HUES64 (cell line): Measurements from ENCODE around the gene PDS5B.

ENCODE experiments used
- H3K27ac ChIP-seq: 2 replicates; pipeline ENCODE4 v1.7.0; 2013; ENCODE audit warnings: low read depth, low read length, inconsistent platforms
- H3K27me3 ChIP-seq: 2 replicates; pipeline ENCODE4 v1.6.1; 2013; ENCODE audit warnings: mild to moderate bottlenecking, low read length; ENCODE audit not compliant: insufficient read depth
- H3K36me3 ChIP-seq: 2 replicates; pipeline ENCODE4 v1.6.1; 2013; ENCODE audit warnings: mild to moderate bottlenecking, low read length; ENCODE audit not compliant: insufficient read depth
- H3K4me1 ChIP-seq: 2 replicates; pipeline ENCODE4 v1.6.1; 2013; ENCODE audit warnings: mild to moderate bottlenecking, low read length, moderate library complexity; ENCODE audit not compliant: insufficient read depth
- H3K4me3 ChIP-seq: 2 replicates; pipeline ENCODE4 v1.5.1; 2013; ENCODE audit warnings: mild to moderate bottlenecking, low read length, moderate library complexity
- H3K9ac ChIP-seq: 2 replicates; pipeline ENCODE4 v1.6.1; 2013; ENCODE audit warnings: mild to moderate bottlenecking, low read depth, low read length
- H3K9me3 ChIP-seq: 2 replicates; pipeline ENCODE4 v1.6.1; 2013; ENCODE audit warnings: low read depth, low read length; ENCODE audit not compliant: insufficient read depth
- WGBS: fragments of 150-250, 120-280 bp; methylation state at CpG from one replicate; pipeline ENCODE4 v1.1.7; 2013; ENCODE audit warnings: missing lambda C conversion rate; 5-methylcytosine and 5-hydroxymethylcytosine counted together

PDS5B gene

DNA sequence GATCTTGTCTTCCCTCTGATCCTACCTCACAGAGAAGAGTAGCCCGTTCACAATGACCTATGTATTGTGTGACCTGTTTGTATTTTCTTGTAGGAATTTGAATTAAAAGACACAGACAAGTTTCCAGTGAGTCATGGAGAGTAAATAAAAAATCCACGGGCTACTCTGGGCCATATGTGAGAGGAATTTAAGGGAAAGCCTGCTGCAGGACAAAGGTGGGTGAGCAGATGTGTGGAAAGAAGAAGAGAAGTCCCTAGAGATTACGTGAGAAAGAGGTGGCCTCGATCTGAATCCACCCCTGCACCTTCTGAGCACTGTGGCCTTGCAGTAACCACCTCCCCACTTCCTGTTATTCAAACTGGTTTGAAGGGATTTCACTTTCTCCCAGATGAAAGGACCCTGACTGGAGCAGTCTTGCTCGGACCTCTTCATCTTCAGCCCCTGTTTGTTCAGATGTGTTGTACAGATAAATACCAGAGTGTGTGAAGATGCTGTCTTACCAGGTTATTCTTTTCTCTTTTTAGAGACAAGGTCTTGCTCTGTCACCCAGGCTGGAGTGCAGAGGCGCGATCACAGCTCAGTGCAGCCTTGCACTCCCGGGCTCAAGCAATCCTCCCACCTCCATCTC lies 205.4 kb downstream of the PDS5B start:
- 85% methylated on average over 8 of the region's 8 CpGs for WGBS
- Histone ChIP-seq H3K27me3 (no peaks in the 10 kb centered on the region), H3K4me1 (no peaks in the 10 kb centered on the region), H3K9ac (no peak overlapping the region), H3K9me3 (no peaks in the 10 kb centered on the region), H3K36me3 (no peaks in the 10 kb centered on the region), H3K4me3 (no peak overlapping the region), H3K27ac (no peak overlapping the region)

DNA sequence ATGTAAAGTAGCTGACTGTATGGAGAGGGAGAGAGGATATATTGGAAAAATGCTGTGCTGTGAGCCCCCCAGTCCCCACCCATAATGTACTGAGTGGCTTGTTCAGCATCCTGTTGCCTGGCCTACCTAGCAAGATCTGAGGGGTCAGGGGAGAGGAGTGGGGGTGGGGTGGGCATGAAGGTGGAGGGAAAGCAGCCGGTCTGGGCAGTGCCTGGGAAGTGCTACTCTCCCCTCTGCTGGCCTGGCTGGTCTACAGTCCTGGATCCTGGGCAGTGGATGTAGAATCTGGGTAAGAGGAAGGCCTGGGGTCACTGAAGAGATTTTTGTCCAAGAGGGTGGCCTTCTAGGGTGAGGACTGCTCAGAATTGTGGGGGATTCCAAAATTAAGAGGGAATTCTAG lies 210.5 kb downstream of the PDS5B start:
- 82% methylated on average over 1 of the region's 1 CpG for WGBS

DNA sequence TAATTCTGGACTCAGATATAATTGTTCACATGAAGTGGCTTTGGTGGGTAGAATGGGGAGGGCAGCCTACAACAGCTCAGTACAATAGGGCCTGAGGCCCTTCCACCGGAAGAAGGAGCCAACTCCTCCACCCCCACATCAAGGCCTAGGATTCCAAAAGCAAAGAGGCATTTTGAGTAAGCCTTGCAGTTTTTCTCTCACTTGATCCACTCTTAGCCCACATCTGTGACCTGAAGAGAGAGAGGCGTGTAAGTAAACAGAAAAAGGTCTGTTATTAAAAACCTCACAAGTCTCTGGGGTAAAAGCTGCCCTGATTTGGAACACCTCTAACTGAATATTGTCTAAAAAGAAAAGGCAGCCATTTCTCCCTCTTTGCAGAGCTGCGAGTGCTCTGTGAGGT lies 215.9 kb downstream of the PDS5B start:
- H3K9ac ChIP-seq, result no peak overlapping the region
- WGBS, result 93% methylated on average over 3 of the region's 3 CpGs
- no peaks in the 10 kb centered on the region for H3K9me3 ChIP-seq
- H3K27ac ChIP-seq, result no peak overlapping the region
- H3K36me3 ChIP-seq, result no peaks in the 10 kb centered on the region
- peaks cover 12% of the 10 kb centered on the region; the same call in 1 of the 2 replicates for H3K4me1 ChIP-seq
- H3K4me3 ChIP-seq, result no peak overlapping the region
- no peaks in the 10 kb centered on the region for H3K27me3 ChIP-seq

More for the DNA sequence above, 210.5 kb downstream of the PDS5B start:
- Histone ChIP-seq H3K9me3 (no peaks in the 10 kb centered on the region), H3K27me3 (no peaks in the 10 kb centered on the region), H3K4me1 (peaks cover 5% of the 10 kb centered on the region; the same call in 1 of the 2 replicates), H3K36me3 (no peaks in the 10 kb centered on the region), H3K27ac (no peak overlapping the region), H3K4me3 (no peak overlapping the region), H3K9ac (no peak overlapping the region; the same call in 1 of the 2 replicates)

DNA sequence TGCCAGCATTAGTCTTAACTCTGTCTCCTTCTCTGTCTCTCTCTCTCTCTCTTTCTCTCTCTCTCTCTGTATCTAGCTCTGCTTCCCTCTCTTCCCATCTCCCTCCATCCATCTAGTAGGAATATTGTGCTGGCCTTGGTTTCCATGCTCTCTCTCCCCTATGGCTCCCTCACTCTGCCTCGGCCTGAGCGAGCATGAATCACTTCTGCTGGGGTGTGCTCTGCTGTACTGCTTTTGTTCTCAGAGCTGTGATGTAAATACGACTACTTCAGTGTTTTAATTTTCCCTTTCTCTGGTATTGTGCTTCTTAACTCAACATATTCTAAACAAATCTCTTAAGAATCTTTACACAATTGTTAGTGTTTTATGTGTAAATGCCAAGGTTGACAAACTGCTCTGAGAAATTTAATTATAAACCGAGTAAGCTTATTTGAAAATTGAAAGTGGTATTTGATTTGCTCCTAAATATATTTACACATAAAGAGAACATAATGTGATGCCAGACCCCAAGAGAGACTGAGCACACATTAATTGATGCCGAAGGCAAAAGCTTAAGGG lies 218.5 kb downstream of the PDS5B start:
- H3K27ac ChIP-seq, result no peak overlapping the region
- 55% methylated on average over 4 of the region's 5 CpGs for WGBS
- no peaks in the 10 kb centered on the region for H3K36me3 ChIP-seq
- 0 out of 2 replicates have a peak, but pooled peaks cover 4% of the 10 kb centered on the region for H3K9me3 ChIP-seq
- H3K9ac ChIP-seq, result no peak overlapping the region
- H3K27me3 ChIP-seq, result no peaks in the 10 kb centered on the region
- H3K4me3 ChIP-seq, result no peak overlapping the region
- H3K4me1 ChIP-seq, result peaks cover 10% of the 10 kb centered on the region; the same call in 1 of the 2 replicates

DNA sequence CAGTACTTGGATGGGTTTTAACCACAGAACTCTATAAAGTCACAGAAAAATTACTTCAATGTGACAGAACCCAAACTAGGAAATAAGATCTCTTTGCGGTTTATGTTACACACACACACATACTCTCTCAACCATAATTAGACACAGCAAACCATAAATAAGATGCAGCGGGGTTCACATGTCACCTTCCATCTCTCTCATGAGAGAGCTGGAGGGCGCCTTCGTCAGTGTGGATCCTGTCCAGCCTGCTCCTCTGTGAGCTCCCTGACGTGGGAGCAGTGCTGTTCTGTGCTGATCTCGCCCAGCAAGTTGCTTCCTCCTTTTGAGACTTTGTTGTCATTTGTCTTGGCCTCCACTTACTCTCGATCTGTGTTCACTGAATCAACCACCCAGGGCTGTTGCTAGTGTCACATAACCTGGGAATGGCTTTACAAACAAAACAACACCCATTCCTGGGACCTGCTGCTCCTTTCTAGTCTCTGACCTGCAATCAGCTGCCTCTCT lies 225.1 kb downstream of the PDS5B start:
- 86% methylated on average over 7 of the region's 7 CpGs for WGBS
- H3K9ac ChIP-seq, result no peak overlapping the region

DNA sequence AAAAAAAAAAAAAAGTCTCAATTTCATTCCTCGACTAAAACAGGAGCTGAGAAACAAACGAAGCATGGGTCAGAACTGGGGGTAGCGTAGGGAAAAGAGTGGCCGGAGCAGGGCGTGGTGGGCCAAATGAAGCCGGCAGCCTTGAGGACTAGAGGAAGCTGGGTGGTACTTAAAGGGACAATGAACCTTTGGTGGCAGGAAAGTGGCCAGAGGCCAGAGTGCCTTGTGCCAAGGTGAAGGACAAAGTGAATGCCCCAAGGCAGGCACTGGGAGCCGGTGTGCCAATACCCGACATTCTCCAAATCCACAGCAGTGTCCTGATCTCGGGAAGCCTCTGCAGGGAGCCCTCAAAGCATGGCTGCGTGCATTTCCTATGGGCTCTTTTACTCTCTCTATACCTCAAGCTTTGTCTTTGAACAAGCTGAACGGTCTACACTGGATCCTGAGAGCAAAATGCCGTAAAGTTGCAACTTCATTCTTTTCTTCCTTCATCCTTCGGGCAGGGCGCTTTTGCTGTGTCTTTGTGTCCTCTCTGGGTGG lies 235.0 kb downstream of the PDS5B start:
- Histone ChIP-seq H3K27ac (no peak overlapping the region), H3K27me3 (no peaks in the 10 kb centered on the region), H3K9me3 (no peaks in the 10 kb centered on the region), H3K4me1 (peaks cover 14% of the 10 kb centered on the region; the same call in 1 of the 2 replicates), H3K4me3 (no peak overlapping the region), H3K36me3 (no peaks in the 10 kb centered on the region), H3K9ac (no peak overlapping the region)
- 92% methylated on average over 14 of the region's 14 CpGs for WGBS

More for the DNA sequence above, 225.1 kb downstream of the PDS5B start:
- 0 out of 2 replicates have a peak, but pooled peaks cover 4% of the 10 kb centered on the region for H3K9me3 ChIP-seq
- H3K27me3 ChIP-seq, result no peaks in the 10 kb centered on the region
- H3K27ac ChIP-seq, result no peak overlapping the region
- no peak overlapping the region for H3K4me3 ChIP-seq
- H3K4me1 ChIP-seq, result no peaks in the 10 kb centered on the region; the same call in 1 of the 2 replicates
- no peaks in the 10 kb centered on the region for H3K36me3 ChIP-seq

DNA sequence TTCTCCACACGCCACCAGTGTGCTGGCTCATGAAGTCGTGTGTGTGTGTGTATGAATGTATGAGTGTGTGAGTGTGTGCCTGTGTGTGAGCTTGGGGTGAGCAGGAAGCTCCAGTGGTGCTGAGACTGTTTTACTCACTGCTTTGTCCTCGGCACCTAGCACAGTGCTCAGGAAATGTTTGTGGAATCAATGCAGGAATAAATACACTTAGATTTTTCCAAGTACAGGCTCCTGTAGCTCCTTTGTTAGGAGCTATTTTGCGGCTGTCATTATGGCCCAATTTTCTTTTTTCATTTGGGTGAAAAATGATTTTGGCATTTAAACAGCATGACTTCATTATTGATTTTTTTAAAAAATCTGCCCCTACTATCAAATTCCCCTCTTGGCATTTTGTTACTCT lies 236.5 kb downstream of the PDS5B start:
- no peak overlapping the region for H3K27ac ChIP-seq
- H3K4me3 ChIP-seq, result no peak overlapping the region
- no peak overlapping the region for H3K9ac ChIP-seq
- no peaks in the 10 kb centered on the region for H3K9me3 ChIP-seq
- no peaks in the 10 kb centered on the region for H3K36me3 ChIP-seq
- peaks cover 14% of the 10 kb centered on the region; the same call in 1 of the 2 replicates for H3K4me1 ChIP-seq
- no peaks in the 10 kb centered on the region for H3K27me3 ChIP-seq
- 90% methylated on average over 4 of the region's 4 CpGs for WGBS

DNA sequence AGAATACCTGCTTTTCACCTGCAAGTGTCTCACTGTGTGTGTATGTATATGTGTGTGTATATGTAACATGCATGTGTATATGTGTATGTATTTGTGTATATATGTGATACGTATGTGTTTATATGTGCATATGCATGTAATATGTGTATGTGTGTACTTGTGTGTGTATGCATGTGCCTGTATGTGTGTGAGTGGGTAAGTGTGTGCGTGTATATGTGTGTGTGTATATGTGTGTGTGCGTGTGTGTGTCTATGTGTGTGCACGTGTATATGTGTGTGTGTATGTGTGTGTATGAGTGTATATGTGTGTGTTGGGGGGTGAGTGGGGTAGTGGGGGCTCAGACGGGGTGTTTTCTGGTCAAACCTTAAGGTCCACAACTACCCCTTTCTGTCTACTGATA lies 237.3 kb downstream of the PDS5B start:
- WGBS, result 90% methylated on average over 4 of the region's 5 CpGs
- H3K27ac ChIP-seq, result no peak overlapping the region
- no peaks in the 10 kb centered on the region for H3K27me3 ChIP-seq

DNA sequence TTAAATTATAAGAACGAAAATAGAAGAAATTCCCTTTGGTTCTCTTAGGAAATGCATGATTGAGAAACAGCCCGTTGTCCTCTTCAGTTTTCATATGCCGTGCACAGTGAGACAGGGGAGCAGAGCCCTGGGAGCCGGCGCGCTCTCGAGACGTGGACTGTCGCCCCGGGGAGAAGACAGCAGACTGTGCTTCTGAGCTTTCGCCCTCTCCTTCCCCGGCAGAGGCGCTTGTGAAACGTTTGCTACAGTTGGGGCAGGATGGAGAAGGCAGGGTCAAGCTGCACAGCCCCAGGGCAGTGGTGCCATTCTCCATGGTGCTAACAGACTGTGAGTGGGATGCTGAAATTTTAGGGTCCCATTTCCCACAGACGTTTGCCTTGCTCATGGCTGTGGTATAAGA lies 237.8 kb downstream of the PDS5B start:
- 83% methylated on average over 15 of the region's 15 CpGs for WGBS
- Histone ChIP-seq H3K4me1 (peaks cover 14% of the 10 kb centered on the region; the same call in 1 of the 2 replicates), H3K9ac (peak overlapping the region; percentile 11; the same call in 1 of the 2 replicates), H3K4me3 (no peak overlapping the region), H3K27me3 (no peaks in the 10 kb centered on the region), H3K27ac (peak overlapping the region; percentile 41), H3K9me3 (no peaks in the 10 kb centered on the region), H3K36me3 (no peaks in the 10 kb centered on the region)

More for the DNA sequence above, 237.3 kb downstream of the PDS5B start:
- no peaks in the 10 kb centered on the region for H3K9me3 ChIP-seq
- H3K9ac ChIP-seq, result no peak overlapping the region
- H3K4me1 ChIP-seq, result peaks cover 14% of the 10 kb centered on the region; the same call in 1 of the 2 replicates
- H3K36me3 ChIP-seq, result no peaks in the 10 kb centered on the region
- no peak overlapping the region for H3K4me3 ChIP-seq

DNA sequence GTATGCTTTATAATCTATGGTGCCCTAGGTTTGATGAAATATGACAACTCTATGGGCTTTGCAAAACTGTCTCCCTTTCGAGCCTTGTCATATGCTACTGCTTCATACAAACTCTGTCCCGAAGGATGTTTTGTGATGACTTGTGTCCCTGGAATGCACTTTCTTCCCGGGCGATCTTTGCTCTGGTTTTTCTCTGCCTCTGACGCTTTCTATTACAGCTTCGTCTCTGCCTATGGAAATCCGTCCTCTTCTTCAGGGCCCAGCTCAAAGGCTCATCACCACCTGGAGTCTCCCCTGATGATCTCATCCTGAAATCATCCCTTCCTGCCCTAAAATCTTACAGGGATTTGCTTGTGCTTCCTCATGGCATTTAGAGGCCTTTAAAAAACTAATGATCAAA lies 238.4 kb downstream of the PDS5B start:
- Histone ChIP-seq H3K4me3 (no peak overlapping the region), H3K36me3 (no peaks in the 10 kb centered on the region), H3K27ac (peak overlapping the region; percentile 41), H3K9ac (peak overlapping the region; percentile 11; the same call in 1 of the 2 replicates), H3K4me1 (peaks cover 17% of the 10 kb centered on the region; the same call in 1 of the 2 replicates), H3K9me3 (no peaks in the 10 kb centered on the region), H3K27me3 (no peaks in the 10 kb centered on the region)
- 29% methylated on average over 7 of the region's 7 CpGs for WGBS

DNA sequence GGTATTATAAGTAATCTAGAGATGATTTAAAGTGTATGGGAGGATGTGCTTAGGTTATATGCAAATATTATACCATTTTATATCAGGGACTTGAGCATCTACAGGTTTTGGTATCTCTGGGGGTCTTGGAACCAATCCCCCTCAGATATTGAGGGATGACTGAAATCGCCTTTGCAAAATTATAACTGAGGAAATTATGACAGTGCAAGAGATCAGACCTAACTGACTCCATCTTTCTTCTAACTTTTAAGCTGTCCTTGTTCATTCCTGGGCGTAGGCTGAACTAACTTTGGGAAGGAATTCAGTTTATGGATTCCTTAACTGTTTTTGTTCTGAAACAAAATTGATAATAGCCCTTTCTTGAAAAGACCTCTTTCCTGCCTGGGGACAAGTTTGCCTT lies 239.2 kb downstream of the PDS5B start:
- peaks cover 17% of the 10 kb centered on the region; the same call in 1 of the 2 replicates for H3K4me1 ChIP-seq
- WGBS, result 89% methylated on average over 2 of the region's 2 CpGs
- no peak overlapping the region for H3K9ac ChIP-seq
- no peaks in the 10 kb centered on the region for H3K36me3 ChIP-seq
- H3K27me3 ChIP-seq, result no peaks in the 10 kb centered on the region
- H3K27ac ChIP-seq, result no peak overlapping the region
- no peak overlapping the region for H3K4me3 ChIP-seq
- H3K9me3 ChIP-seq, result no peaks in the 10 kb centered on the region
